HG02678 (cell line): ENCODE measurements around the gene PIP4K2C.

Experiments used
- ATAC-seq: cut with Tn5 transposase; IDR thresholded peaks from one replicate; pipeline ENCODE4 v1.9.1; 2021; ENCODE audit warnings: mild to moderate bottlenecking, moderate library complexity; ENCODE audit not compliant: unreplicated experiment

Gene PIP4K2C

GRCh38 chr12:57590864-57591781 is at the start of gene PIP4K2C:
Gene PIP4K2C (plus strand): TSS chr12:57591192. CDS start chr12:57591290, 98 bp downstream.
- peak; percentile 98 for ATAC-seq

GRCh38 chr12:57541717-57542116 is 49.3 kb upstream of the PIP4K2C start:
- ATAC-seq, result no peak

GRCh38 chr12:57543581-57543980 is 47.4 kb upstream of the PIP4K2C start:
- no peak for ATAC-seq

GRCh38 chr12:57545809-57546437 is 45.1 kb upstream of the PIP4K2C start:
- no peak for ATAC-seq

- peak; percentile 98 for ATAC-seq
Measured at GRCh38 chr12:57546438-57547287, 44.3 kb upstream of the PIP4K2C start, which contains the start of gene DCTN2. Gene DCTN2 (minus strand): TSS chr12:57547192. CDS start chr12:57547063, 129 bp downstream.

GRCh38 chr12:57547288-57548012 is 43.5 kb upstream of the PIP4K2C start:
- no peak for ATAC-seq

GRCh38 chr12:57548013-57548315 is 43.0 kb upstream of the PIP4K2C start:
- ATAC-seq, result no peak

GRCh38 chr12:57548488-57548887 is 42.5 kb upstream of the PIP4K2C start:
- ATAC-seq, result no peak

GRCh38 chr12:57549203-57549908 is 41.6 kb upstream of the PIP4K2C start:
- ATAC-seq, result no peak

- no peak for ATAC-seq
Measured at GRCh38 chr12:57549909-57550640, 40.9 kb upstream of the PIP4K2C start, which contains the start of gene KIF5A. Gene KIF5A (plus strand): TSS chr12:57550044. CDS start chr12:57550272, 228 bp downstream.

- ATAC-seq, result no peak
Measured at GRCh38 chr12:57550641-57551549, 40.1 kb upstream of the PIP4K2C start.

- no peak for ATAC-seq
Measured at GRCh38 chr12:57551637-57552305, 39.2 kb upstream of the PIP4K2C start.

GRCh38 chr12:57552306-57552651 is 38.7 kb upstream of the PIP4K2C start:
- no peak for ATAC-seq

GRCh38 chr12:57552835-57553313 is 38.1 kb upstream of the PIP4K2C start:
- no peak for ATAC-seq

GRCh38 chr12:57553343-57554202 is 37.4 kb upstream of the PIP4K2C start:
- ATAC-seq, result no peak

- ATAC-seq, result no peak
Measured at GRCh38 chr12:57554453-57554852, 36.5 kb upstream of the PIP4K2C start.

- ATAC-seq, result no peak
Measured at GRCh38 chr12:57554897-57555296, 36.1 kb upstream of the PIP4K2C start.
